Stimulated activated CD8-positive, alpha-beta memory T cell treated with anti-CD3 and anti-CD28 coated beads, Interleukin-15, amount 100 ng/mL, for 24 hours (primary cell): ENCODE results near the gene LCN9.
"Not testable (repeated sequence)": the region's sequence is repeated elsewhere in the genome, so short reads cannot be mapped to it uniquely, and the experiment has no call there.

Experiments
- DNase-seq: peaks from one replicate; pipeline ENCODE4 v3.0.0-alpha.2; 2020; ENCODE audit warnings: low read depth

Gene LCN9

DNA sequence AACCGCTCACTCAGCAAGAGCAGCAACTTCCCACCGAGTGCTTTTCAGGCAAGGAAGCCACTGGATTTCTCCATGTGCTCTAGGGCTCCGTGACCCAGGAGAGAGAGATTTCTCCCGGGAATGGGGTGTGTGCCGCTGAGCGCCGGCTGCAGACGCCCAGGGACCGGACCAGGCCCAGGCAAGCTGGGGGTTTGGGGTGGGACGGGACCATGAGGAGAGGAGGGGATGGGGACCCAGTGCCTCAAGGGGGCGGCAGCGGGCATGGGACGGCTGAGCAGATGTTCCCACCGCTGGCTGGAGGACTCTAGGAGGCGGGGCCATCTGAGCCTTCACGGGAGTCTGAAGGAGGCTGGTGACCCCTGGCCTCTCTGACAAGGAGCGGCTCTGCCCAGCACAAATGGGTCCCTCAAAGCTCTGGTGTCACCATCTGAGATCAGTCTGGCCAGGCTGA lies 8.5 kb downstream of the LCN9 start:
- DNase-seq, result no peak

DNA sequence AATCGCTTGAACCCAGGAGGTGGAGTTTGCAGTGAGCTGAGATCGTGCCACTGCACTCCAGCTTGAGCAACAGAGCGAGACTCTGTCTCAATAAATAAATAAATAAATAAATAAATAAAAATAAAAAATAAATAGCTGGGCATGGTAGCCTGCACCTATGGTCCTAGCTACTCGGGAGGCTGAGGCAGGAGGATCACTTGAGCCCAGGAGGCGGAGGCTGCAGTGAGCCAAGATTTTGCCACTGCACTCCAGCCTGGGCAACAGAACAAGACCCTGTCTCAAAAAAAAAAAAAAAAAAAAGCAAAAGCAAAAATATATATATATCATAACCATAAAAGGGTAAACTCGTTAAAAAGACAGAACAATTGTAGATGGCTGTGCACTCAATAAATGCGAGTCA lies 9.7 kb downstream of the LCN9 start:
- not testable (repeated sequence) for DNase-seq

DNA sequence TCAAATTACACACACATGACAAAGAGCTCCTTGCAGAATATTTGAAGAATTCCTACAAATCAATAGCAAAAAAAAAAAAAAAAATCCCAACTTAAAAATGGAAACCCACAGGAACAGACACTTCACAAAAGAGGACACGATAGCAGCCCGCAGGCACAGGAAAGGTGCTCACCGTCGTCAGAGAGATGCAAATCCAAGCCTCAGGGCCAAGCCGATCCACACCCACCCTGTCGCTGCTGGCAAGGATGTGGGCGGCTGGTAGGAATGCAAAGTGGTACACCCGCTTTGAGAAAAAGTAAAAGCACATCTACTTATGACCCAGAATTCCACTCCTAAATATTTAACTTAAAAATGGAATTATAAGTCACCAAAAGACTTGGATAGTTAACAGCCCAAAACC lies 10.8 kb downstream of the LCN9 start:
- DNase-seq, result no peak

DNA sequence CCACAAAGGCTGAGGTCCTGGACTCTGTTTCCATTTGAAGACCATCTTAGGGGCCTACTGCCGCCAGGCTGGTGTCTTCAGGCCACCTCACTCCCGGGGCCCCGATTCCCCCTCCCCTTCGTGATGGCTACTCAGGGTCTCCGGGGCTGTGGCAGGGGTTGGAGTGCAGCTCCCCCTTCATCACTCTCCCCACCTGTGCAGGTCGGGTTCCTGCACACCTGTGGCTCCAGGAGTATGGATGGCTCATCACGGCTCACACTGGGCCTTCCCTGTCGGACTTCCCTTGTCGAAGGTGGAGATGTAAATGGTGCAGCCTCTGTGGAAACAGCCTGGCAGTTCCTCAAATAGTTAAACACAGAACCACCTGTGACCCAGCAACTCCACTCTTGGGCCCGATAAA lies 11.9 kb downstream of the LCN9 start:
- DNase-seq, result no peak

DNA sequence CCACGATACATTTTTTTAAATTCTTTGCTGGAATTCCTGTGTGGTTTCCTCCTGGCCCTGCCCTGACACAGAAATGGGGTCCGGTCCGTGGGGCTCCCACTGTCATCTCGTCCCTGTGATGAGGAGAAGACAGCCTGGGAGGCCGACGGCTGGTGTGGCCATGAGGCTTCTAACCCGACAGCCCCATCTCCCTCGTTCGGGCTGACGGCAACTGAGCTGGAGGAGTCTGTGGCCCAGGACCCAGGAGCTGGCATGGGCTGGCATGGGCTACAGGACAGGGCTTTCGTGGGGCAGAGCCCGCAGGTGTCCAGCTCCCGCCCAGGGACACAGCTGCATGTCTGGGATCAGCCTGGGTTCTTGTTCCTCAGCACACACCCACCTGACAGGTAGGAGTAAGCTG lies 13.8 kb downstream of the LCN9 start:
- no peak for DNase-seq

DNA sequence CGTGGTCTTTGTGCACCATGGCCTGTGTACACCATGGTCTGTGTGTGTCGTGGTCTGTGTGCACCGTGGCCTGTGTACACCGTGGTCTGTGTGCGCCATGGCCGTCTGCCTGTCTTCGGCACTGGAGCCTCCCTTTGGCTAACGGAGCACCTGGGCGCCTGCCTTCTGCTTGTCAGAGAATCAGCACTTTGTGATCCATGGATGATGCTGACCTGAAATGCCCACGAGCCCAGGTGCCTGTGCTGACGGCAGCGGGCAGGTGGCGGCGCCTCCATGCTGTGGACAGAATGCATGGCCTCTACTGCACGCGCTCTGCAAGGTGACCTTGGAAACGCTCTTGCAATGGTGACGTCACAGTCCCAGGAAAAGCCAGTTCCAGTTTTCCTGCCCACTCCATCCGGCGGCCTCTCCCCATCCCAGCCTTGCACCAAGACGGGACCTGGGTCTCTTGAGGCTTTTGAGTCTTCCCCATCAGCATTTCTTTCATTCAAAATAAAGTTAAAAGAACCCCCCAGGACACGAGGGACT lies 14.6 kb downstream of the LCN9 start:
- DNase-seq, result no peak

DNA sequence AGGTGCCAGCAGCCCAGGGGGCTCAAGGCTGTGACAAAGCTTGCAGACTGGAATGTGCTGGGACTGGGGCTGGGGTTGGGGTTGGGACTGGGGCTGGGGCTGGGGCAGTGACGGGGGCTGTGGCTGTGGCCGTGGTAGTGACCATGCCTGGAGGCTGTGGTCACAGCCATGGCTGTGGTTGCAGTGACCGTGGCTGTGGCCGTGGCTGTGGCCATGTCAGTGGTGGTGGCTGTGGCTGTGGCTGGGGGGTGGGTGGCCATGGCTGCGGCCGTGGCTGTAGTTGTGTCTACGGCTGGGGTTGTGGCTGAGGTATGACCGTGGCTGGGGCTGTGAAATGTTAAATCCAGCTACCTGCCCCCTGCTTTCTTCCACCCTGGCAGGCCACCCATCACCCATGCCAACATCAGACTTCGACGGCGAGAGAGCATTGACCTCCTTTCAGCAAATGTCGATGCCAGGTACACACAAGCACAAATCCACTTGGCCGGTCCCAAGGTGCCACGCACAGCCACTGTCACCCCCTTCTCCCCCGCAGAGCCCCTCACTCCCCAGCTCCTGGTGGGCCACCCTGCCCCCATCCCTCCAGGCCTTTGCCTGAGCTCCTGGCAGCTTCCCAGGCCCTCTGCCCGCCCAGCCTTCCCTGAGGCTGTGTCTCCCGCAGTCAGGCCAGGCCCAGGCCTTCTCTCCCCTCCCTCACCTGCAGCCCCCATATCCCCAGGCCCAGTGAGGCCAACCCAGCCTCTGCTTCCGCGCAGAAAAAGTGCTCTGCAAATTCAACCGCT lies 15.3 kb downstream of the LCN9 start:
- no peak for DNase-seq

DNA sequence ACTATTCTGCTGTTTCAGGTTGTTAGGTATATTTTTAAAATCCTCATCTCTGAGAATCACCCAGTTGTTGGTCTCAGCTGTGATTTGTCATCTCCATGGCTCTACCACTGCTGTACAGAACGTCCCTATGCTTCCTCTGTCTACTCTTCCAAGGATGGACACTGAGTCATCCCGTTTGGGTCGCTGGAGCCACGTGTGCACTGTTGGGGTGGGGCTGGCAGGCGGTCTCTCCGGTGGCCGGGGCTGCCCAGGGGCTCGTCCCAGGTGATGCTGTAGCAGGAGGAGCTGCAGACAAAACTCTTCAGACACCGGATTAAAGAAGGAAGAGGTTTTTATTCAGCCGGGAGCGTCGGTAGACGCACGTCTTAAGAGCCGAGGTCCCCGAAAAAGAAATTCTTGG lies 16.9 kb downstream of the LCN9 start:
- DNase-seq, result no peak

DNA sequence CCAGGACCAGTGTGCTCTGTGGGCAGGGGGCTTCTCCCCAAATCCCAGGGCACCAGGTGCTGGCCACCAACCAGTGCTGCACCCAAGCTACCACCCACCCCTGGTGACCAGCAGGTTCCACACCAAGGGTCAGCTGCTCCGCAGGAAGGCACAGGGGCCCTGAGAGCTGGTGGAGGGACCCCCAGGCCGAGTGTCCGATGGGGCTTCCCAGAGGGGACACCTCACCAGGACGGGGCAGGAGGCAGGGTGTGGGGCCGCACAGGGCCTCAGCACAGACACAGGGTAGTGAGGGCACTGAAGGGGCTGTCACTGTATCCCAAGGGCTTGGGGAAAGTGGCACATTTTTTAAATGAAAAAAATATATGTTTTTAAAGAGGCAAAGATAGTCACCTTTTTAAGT lies 18.1 kb downstream of the LCN9 start:
- no peak for DNase-seq

DNA sequence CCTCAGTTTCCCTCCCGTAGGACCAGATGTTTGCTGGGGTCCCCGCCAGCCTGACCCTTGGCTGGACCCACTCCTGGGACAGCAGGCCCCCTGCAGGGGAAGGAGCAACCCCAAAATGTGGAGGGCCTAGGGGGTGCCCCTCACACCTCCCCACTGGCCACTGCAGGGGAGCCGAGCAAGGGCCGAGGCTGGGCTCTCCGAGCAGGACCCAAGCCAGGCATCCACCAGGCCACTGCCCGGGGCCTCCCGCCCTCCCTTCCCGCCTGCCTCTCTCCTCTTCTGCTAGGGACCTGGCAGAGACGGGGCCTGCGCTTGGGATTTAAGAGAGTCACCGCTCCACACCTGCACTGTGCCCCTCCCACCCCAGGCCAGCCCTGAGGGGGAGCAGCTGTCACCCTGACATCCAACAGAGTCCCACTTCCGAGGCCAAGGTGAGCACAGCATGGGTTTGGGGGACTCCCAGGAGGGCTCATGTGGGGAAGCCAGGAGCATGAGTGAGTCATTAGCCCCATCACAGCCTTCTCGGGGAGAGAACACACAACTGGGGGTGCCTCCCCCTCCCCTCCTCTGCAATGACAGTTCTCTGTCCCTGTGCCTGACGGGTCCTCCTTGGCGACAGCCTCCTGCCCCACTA lies 20.4 kb downstream of the LCN9 start:
- DNase-seq, result no peak

DNA sequence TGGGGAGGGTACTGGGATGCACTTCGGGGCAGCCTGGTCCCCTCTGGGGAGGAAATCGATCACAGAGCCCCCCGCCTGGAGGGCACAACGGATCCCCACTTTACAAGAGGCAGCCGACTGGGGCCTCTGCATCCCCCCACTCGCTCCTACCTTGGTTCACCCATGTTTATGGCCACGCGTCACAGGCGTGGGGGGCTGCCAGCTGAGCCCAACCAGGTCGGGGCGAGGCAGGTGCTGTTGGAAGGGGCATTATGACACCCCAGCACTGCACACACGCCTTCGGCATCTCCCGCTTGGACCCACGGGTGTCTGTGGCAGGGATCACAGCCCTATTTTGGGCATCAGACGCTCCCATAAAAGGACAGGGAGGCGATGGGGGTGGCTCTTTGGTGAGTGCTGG lies 21.6 kb downstream of the LCN9 start:
- no peak for DNase-seq

DNA sequence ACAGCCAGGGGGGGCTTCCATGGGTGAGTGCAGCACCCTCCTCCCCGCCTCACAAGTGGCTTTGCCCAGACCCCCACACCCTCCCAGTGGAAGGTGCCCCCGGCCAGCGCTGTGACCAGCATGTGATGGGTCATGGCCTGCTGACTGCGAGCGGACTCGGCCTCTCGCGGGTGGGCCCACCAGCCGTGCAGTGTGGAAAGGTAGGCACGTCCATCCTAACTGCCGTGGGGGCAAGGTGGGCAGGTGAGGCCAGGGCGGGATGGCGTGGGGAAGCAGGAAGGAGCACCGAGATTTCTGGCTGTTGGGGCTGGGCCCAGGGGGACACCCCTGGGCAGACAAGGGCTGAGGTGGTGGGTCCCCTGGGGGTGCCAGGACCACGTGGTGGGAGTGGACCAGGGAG lies 24.1 kb downstream of the LCN9 start:
- DNase-seq, result no peak

DNA sequence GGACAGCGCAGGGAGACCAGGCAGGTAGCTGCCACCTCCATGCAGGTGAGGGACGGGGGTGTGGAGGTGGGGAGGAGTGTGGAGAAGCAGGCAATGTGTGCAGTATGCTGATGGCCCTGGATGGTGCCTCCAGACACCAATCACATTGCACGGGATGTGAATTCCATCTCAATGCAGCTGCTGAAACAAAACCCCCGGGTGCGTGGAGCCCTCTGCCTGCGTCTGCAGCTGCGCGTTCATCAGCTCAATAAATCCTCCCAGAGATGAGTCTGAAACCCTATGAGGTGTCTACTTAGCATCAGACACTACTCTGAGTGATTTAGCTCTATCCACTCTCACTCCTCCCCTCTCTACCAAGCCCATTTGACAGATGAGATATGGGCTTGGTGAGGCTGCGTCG lies 25.9 kb downstream of the LCN9 start:
- no peak for DNase-seq

DNA sequence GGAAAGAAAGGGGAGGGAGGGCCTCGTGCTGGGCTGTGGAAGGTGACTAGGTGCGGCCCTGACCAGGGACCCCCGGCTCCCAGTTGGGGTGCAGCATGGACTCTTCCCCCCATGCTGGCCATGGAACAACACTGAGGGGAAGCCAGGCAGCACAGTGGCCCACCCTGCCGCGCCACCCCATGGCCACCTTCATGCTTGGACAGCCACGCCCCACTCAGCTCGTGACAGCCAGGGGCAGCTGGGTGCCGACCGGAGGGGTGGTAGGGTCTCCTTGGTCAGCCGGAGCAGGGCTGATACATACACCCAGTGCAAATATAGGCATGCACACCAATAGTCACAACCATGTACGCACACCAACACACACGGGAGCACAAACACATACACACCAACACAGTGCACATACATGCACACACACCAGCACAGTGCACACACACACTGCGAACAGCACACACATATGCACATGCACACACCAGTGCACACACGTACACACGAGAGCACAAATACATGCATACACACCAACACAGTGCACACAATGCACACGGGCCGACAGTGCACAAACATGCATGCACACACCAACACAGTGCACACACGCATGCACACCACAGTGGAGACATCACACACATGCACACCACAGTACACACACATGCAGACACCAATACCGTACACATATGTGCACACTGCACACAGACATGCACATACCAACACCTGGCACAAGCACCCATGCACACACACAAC lies 27.9 kb downstream of the LCN9 start:
- no peak for DNase-seq

DNA sequence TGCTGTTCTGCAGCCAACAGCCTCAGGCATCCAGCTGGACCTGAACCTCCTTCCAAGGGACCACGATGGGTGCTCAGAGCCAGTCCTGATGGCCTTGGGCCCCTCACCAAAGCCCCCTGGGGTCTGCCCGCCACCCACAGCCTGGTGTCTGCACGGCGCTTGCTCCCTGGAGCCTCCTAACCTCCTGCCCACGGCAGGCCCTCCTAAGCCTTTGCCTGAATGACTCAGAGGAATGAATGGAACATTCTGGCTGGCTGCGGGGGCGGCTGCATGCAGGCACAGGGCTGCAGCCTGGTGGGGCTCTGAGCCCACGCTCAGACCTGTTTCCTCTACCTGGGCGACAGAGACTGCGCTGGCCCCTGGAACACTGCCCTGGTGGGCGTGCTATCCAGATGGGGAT lies 29.3 kb downstream of the LCN9 start:
- no peak for DNase-seq

DNA sequence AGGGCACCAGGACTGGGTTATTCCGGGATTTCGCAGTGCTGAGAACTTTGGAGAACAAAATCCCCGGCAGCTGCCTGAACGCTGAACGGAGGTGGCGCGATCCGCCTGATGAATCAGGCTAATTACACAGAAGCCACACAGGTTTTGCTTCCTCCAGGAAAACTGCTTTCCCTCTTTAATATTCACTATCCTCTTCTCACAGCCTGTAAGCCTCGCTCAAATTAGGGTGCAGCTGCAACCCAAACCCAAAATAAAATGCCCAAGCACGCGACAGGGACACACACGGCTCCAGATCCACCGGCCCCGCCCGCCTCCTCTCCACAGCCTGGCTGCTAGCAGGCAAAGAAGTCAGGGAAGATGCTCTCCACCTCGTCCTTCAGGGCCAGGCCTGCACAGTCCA lies 30.2 kb downstream of the LCN9 start:
- DNase-seq, result no peak

DNA sequence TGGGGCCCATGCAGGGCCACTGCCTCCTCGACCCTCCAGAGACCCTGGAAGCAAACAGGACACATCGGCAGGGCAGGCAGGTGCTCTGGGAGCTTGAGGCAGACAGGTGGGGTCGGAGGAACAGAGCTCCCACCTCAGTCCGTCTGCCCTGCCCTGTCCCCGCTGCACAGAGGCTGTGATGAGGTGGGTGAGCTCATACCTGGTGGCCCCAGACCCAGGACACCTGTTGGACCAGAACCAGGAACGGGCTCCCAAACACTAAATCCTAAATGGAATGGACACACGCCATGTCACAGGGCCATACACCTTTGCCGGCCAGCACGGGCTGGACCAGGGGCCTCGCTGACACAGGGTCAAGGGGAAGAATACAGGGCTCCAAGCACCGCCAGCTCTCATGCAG lies 30.7 kb downstream of the LCN9 start:
- no peak for DNase-seq

DNA sequence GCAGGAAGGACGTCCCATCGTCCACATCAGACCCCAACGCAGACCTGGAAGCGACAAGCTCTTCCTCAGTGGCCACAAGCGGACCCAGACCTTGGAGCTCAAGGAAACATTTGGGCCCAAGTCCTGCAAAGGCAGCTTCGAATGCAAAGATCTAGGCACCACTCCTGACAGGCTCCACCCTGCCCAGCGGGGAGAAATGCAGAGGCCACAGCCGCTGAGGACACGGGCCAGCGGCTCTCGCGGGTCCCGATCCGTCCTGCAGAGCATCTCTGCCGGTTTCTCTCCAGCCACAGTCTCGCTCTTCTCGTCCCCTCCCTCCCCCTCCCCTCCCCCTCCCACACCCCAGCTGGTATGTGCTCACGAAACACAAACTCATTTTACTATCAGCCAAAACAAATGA lies 31.3 kb downstream of the LCN9 start:
- DNase-seq, result no peak

DNA sequence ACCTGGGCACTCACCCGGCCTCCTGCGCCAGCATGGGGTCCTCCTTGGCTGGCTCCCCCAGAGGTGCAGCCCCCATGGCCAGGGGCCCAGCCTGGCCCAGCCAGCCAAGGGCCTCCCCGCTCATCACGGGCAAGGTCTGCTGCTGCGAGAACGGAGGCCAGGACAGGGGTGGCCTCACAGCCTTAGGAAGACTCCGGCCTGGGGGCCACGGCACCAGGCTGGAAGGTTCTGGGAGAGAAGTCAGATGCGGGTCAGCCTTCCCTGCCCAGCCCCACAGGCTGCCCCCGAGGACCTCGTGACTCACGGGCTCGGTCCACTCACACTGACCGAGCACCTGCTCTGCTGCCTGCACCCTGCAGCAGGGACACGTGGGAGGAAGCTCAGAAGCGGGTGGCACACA lies 31.9 kb downstream of the LCN9 start:
- DNase-seq, result no peak

DNA sequence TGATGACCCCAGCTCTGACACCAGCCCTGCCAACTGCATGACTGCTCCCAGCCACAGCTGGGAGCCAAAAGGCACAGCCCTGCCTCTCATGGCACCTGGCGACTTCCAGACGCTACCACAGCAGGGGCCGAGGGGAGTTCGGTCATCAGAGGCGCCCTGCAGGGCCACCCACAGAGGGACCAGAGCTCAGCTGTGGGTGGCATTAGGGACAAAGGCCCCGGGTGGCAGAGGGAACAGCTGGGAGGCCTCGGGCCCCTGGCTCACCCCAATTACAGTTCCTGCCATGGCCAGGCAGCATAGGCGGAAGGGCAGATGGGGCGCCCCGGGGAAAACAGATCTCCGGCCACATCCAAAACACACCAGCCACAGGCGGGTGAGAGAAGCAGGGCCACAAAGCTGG lies 32.5 kb downstream of the LCN9 start:
- no peak for DNase-seq

DNA sequence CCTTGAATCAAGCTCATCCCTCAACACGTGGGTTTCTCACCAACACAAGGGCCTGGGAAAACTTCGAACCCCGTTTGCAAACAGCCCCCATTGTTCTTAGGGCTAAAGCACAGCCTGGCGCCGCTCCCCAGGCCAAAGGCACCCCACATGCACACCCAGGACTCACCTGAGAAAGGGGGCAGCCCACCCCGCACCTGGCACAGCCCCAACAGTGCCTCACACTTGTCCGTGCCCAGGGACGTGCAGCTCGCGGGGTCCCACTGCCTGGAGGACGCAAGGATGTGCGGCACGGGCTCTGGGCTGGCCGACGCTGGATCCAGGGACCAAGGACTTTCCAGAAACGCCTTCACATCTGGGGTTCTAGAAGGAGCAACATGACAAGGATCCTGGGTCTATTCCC lies 33.3 kb downstream of the LCN9 start:
- no peak for DNase-seq

DNA sequence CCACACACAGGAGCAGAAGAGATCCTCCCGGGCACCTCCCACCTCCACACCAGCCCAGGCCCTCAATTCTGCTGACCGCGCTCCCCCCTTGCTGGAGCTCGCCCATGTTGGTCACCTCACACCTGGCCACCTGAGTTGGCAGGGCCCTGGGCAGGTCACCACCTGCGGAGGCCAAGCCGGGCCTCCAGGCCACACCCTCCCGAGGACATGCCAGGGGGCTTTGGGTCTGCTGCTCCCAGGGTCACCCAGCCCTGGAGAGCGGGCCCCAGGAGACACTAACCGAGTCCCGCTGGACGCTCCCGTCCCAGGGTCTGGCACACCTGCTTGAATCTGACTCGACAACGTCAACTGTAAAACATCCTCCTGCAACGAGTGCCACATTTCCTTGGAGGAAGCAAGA lies 34.1 kb downstream of the LCN9 start:
- DNase-seq, result no peak

DNA sequence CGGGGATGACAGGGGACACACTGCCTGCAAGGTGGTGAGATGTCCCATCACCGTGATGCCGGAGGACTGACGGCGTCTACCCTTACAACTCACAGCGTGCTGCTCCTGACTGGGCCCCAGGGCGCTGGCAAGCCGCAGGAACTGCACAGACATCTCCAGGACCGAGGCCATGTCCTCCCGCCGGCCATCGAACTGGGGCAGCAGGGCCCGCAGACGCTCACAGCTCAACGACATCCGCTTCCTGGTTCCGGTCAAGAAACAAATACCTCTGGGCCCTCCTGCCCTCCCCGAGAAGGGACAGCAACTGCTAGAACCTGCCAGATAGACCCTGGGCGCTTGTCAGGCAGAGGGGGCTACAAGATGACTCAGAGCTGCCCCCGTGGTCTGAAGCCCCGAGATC lies 35.1 kb downstream of the LCN9 start:
- no peak for DNase-seq
